ENCODE results near the gene EVI5L. TPM values are rescaled to one million over a fixed set of nuclear protein-coding genes. Genes with fewer than 3 reads are reported as not detected.

EVI5L gene
- total and polyA plus RNA-seq, 2 donors (not counting 1 experiment from before 2014, with no cell fraction given): 10.4 to 16.5 TPM

DNA sequence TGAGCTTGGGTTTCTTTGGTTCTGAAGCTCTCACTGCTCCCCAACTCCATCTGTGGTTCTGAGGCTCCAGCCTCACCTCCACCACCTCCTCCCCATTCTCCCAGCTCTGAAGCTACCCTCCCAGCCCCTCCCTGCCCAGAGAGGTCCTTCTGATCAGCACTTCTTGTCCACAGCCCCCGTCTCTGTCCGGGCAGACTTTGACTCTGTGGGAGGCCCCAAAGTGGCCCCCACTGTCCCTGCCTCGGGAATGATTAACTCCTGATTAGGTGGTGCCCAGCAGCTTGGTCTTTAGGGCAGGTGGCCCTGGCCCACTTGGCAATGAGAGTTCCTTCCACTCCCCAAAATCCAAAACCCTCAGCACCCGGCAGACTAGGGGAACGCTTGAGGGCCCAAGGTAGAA lies 14.4 kb downstream of the EVI5L start:
- no peaks in the 10 kb centered on the region for H3K9me3 ChIP-seq (ENCODE audit: control insufficient read depth, insufficient read depth, low read depth, low read length)
- TF ChIP-seq, protein P1, sequence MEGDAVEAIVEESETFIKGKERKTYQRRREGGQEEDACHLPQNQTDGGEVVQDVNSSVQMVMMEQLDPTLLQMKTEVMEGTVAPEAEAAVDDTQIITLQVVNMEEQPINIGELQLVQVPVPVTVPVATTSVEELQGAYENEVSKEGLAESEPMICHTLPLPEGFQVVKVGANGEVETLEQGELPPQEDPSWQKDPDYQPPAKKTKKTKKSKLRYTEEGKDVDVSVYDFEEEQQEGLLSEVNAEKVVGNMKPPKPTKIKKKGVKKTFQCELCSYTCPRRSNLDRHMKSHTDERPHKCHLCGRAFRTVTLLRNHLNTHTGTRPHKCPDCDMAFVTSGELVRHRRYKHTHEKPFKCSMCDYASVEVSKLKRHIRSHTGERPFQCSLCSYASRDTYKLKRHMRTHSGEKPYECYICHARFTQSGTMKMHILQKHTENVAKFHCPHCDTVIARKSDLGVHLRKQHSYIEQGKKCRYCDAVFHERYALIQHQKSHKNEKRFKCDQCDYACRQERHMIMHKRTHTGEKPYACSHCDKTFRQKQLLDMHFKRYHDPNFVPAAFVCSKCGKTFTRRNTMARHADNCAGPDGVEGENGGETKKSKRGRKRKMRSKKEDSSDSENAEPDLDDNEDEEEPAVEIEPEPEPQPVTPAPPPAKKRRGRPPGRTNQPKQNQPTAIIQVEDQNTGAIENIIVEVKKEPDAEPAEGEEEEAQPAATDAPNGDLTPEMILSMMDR (conservative IDR thresholded peaks at IDR 0.05 in 1 of 2, IDR thresholded peaks at IDR 0.05 in 1 of 2; ENCODE audit: low read depth in 1 of 2, low read length in 2 of 2): no peak
- no peak for TF ChIP-seq EZH2 (IDR thresholded peaks at IDR 0.05; ENCODE audit: low read length, missing control alignments)
- no peak for DNase-seq (ENCODE audit: low read depth in 2 of 2)
- H3K79me2 ChIP-seq (ENCODE audit: control insufficient read depth, insufficient read depth, low read length): no peaks in the 10 kb centered on the region
- H3K36me3 ChIP-seq (ENCODE audit: control insufficient read depth, insufficient read depth, low read length): no peaks in the 10 kb centered on the region
- H3K27ac ChIP-seq (ENCODE audit: insufficient read depth, low read length): no peak overlapping the region
- H3K27me3 ChIP-seq (ENCODE audit: control insufficient read depth, insufficient read depth, low read length): no peaks in the 10 kb centered on the region
- H3K4me3 ChIP-seq (replicated peaks in 1 of 4; ENCODE audit: control extremely low read depth in 1 of 4, insufficient read depth in 1 of 4, low read depth in 3 of 4, low read length in 4 of 4): no peak overlapping the region
- no peak overlapping the region for H2AFZ ChIP-seq (ENCODE audit: low read length)
- no peak overlapping the region for H3K9ac ChIP-seq (ENCODE audit: insufficient read depth, low read length)
- H3K4me2 ChIP-seq (ENCODE audit: extremely low read depth, insufficient read depth, low read length): no peak overlapping the region
- H4K20me1 ChIP-seq (ENCODE audit: control insufficient read depth, extremely low read depth, insufficient read depth, low read length): no peaks in the 10 kb centered on the region
- H3K4me1 ChIP-seq (ENCODE audit: control insufficient read depth, extremely low read depth, insufficient read depth, low read length): no peaks in the 10 kb centered on the region

DNA sequence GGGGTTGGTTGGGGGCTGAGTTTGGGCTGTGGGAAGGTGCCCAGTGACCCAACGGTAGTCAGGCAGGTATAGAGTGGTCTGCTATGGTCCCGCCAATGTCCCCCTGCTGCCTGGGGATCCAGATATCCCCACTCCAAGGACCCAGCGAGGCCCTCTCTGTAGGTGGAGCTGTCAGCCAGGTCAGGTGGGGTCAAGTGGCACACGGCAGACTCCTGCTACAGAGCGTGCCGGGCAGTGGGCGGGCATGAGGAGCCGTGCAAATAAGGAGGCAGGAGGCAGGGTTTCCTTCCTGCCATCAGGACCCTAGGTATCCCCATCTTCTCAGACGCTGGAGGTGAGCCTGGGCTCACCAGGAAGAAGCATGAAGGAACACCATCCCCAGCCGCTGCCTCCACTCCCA lies 14.9 kb downstream of the EVI5L start:
- H3K9ac ChIP-seq (ENCODE audit: insufficient read depth, low read length): no peak overlapping the region
- no peak for DNase-seq (ENCODE audit: low read depth in 2 of 2)
- H3K27me3 ChIP-seq (ENCODE audit: control insufficient read depth, insufficient read depth, low read length): no peaks in the 10 kb centered on the region
- H3K79me2 ChIP-seq (ENCODE audit: control insufficient read depth, insufficient read depth, low read length): no peaks in the 10 kb centered on the region
- H3K27ac ChIP-seq (ENCODE audit: insufficient read depth, low read length): no peak overlapping the region
- TF ChIP-seq, protein P1 (conservative IDR thresholded peaks at IDR 0.05 in 1 of 2, IDR thresholded peaks at IDR 0.05 in 1 of 2; ENCODE audit: low read depth in 1 of 2, low read length in 2 of 2): no peak
- no peak for TF ChIP-seq EZH2 (IDR thresholded peaks at IDR 0.05; ENCODE audit: low read length, missing control alignments)
- H3K36me3 ChIP-seq (ENCODE audit: control insufficient read depth, insufficient read depth, low read length): no peaks in the 10 kb centered on the region
- H2AFZ ChIP-seq (ENCODE audit: low read length): no peak overlapping the region
- no peak overlapping the region for H3K4me2 ChIP-seq (ENCODE audit: extremely low read depth, insufficient read depth, low read length)
- H3K4me1 ChIP-seq (ENCODE audit: control insufficient read depth, extremely low read depth, insufficient read depth, low read length): no peaks in the 10 kb centered on the region
- H3K9me3 ChIP-seq (ENCODE audit: control insufficient read depth, insufficient read depth, low read depth, low read length): no peaks in the 10 kb centered on the region
- no peak overlapping the region for H3K4me3 ChIP-seq (replicated peaks in 1 of 4; ENCODE audit: control extremely low read depth in 1 of 4, insufficient read depth in 1 of 4, low read depth in 3 of 4, low read length in 4 of 4)
- no peaks in the 10 kb centered on the region for H4K20me1 ChIP-seq (ENCODE audit: control insufficient read depth, extremely low read depth, insufficient read depth, low read length)

DNA sequence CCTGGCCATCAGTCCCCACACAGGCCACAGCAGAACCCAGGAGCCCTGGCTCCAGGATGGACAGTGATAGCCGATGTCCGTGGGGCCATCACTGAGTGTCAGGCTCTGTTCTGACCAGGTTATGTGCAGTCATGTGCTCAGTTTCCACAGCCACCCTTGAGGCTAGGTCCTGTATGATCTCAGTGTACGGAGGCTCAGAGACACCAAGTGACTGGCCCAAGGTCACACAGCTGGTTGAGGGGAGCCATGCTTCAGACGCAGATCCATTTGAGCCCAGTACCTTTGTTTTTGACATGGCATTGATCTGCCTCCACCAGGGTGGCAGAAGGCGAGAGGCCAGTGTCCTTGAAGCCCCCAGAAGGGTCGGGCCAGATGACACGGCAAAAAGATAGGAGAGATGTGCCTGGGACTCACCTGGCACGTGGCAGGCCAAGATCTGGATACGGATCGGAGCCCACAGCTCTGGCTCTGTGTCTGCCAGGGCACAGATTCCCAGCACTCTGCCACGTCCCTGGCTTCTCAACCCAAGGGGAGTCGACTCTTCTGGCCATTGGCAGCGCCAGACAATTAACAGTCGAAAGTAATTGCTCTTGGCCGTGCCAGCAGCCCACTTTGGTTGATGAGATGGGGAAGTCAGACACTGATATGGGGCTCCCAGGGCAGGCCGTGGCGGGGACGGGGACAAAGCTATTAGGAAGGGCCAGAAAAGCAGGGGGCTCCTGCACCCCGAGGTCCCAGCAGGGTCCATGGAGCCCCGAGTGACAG lies 15.6 kb downstream of the EVI5L start:
- Histone ChIP-seq H2AFZ (ENCODE audit: low read length) (no peak overlapping the region), H3K9me3 (ENCODE audit: control insufficient read depth, insufficient read depth, low read depth, low read length) (no peaks in the 10 kb centered on the region), H3K79me2 (ENCODE audit: control insufficient read depth, insufficient read depth, low read length) (no peaks in the 10 kb centered on the region), H3K27me3 (ENCODE audit: control insufficient read depth, insufficient read depth, low read length) (no peaks in the 10 kb centered on the region), H3K36me3 (ENCODE audit: control insufficient read depth, insufficient read depth, low read length) (no peaks in the 10 kb centered on the region), H3K4me3 (replicated peaks in 1 of 4; ENCODE audit: control extremely low read depth in 1 of 4, insufficient read depth in 1 of 4, low read depth in 3 of 4, low read length in 4 of 4) (no peak overlapping the region), H3K9ac (ENCODE audit: insufficient read depth, low read length) (no peak overlapping the region), H4K20me1 (ENCODE audit: control insufficient read depth, extremely low read depth, insufficient read depth, low read length) (no peaks in the 10 kb centered on the region), H3K4me2 (ENCODE audit: extremely low read depth, insufficient read depth, low read length) (no peak overlapping the region), H3K4me1 (ENCODE audit: control insufficient read depth, extremely low read depth, insufficient read depth, low read length) (no peaks in the 10 kb centered on the region), H3K27ac (ENCODE audit: insufficient read depth, low read length) (no peak overlapping the region)
- TF ChIP-seq EZH2 (IDR thresholded peaks at IDR 0.05; ENCODE audit: low read length, missing control alignments): no peak
- TF ChIP-seq, protein P1 (conservative IDR thresholded peaks at IDR 0.05 in 1 of 2, IDR thresholded peaks at IDR 0.05 in 1 of 2; ENCODE audit: low read depth in 1 of 2, low read length in 2 of 2): no peak
- no peak for DNase-seq (ENCODE audit: low read depth in 2 of 2)
